WTC11 (cell line): Measurements from ENCODE around the gene LOXL1.

ENCODE experiments used
- NR1H2 ChIP-seq: sonication (generic); formaldehyde crosslinking; IDR thresholded peaks from 2 replicates; pipeline ENCODE4 v1.9.0; 2021; ENCODE audit warnings: mild to moderate bottlenecking, moderate library complexity, missing genetic modification reagents
- TF ChIP-seq, protein P1 (sequence below): fragments of 200-600 bp; IDR thresholded peaks from 2 replicates; pipeline ENCODE4 v1.8.0; 2022; ENCODE audit warnings: antibody characterized with exemption

DNA sequence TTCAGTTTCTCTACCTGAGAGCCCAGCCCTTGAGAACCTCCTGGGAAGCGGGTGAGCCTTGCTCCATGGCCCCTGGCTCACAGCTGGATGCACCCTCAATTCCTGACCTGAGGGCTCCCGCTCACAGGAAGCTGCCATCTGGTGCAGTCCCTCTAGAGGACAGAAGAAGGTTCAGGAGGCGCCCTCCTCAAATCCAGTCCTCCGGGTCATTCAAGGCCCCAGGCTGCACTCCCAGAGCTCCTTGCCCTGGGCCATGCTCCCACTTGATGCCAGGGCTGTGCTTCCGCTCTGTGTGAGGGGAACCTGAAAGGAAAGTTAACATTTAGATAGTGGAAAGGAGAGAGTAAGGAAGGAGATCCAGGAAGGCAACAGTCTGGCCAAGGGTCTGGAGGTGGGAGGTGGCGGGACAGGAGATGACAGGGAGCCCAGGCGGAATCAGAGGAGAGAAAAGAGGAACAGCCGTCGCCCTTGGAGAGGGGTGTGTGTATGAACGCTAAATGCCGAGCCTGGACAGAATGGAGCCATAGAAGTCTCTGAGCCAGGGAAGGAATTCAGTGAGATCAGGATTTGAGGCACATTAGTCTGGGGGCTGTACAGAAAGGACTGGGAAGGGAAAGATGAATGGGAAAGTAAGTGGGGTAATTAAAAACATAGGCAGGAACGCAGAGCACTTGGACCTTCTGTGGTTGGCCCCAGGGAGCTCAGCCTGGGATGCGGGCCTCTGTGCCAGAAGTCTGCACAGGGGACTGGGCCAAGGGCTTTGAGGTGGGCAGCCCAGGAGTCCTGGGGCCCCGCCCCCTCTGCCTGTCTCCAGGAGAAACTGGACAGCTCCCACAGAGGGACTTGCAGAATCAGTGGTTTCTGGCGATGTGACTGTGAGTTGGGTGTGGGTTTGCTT is 26.8 kb upstream of the LOXL1 start:
- TF ChIP-seq, protein P1, sequence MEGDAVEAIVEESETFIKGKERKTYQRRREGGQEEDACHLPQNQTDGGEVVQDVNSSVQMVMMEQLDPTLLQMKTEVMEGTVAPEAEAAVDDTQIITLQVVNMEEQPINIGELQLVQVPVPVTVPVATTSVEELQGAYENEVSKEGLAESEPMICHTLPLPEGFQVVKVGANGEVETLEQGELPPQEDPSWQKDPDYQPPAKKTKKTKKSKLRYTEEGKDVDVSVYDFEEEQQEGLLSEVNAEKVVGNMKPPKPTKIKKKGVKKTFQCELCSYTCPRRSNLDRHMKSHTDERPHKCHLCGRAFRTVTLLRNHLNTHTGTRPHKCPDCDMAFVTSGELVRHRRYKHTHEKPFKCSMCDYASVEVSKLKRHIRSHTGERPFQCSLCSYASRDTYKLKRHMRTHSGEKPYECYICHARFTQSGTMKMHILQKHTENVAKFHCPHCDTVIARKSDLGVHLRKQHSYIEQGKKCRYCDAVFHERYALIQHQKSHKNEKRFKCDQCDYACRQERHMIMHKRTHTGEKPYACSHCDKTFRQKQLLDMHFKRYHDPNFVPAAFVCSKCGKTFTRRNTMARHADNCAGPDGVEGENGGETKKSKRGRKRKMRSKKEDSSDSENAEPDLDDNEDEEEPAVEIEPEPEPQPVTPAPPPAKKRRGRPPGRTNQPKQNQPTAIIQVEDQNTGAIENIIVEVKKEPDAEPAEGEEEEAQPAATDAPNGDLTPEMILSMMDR = no peak
- TF ChIP-seq NR1H2 = no peak
